AG04450 (cell line): ENCODE data around the gene TMEM229B. TPM values are rescaled to one million over a fixed set of nuclear protein-coding genes. Genes with fewer than 3 reads are reported as not detected.

Source experiments
- CTCF ChIA-PET: fragments of 300-600, 350-600 bp; formaldehyde crosslinking; extraction: SDS; loops from one replicate; lab custom pipeline; 2022; ENCODE audit warnings: antibody characterized with exemption, inconsistent platforms; lab: Charles Lee
- POLR2A ChIA-PET: fragments of 350-600 bp; formaldehyde crosslinking; extraction: SDS; loops from one replicate; lab custom pipeline; 2021; ENCODE audit warnings: antibody characterized with exemption, inconsistent platforms; lab: Yijun Ruan, JAX
- DNase-seq: peaks from one replicate; pipeline ENCODE4 v3.0.0-alpha.2; 2011; ENCODE audit warnings: low read depth, low spot score
- H3K27ac ChIP-seq: one replicate; pipeline ENCODE4 v1.5.1; 2012; ENCODE audit warnings: low read depth, low read length, control low read depth
- H3K27me3 ChIP-seq: one replicate; pipeline ENCODE4 v1.6.0; 2012; ENCODE audit warnings: low read length; ENCODE audit not compliant: control insufficient read depth, insufficient read depth
- H3K4me3 ChIP-seq: 2 replicates; pipeline ENCODE4 v1.5.1; 2011; ENCODE audit warnings: mild to moderate bottlenecking, low read depth, low read length, control low read depth
- H3K9me3 ChIP-seq: 2 replicates; pipeline ENCODE4 v1.5.1; 2012; ENCODE audit warnings: low read length; ENCODE audit not compliant: control insufficient read depth, insufficient read depth
- CTCF ChIP-seq: IDR thresholded peaks from 2 replicates; pipeline ENCODE4 v1.5.1; 2011; ENCODE audit warnings: low read depth, low read length, control low read depth, inconsistent platforms
- polyA plus RNA-seq: library from polyadenylated mRNA; depleted of rRNA; stranded (reverse); fragments of >200 nt; gene quantifications from 2 replicates; pipeline ENCODE4 v1.2.3, GENCODE V29; 2011

The TMEM229B gene
- polyA plus RNA-seq, 1 experiment: 0.07 TPM

GRCh38 chr14:67449096-67449495 lies 39.4 kb downstream of the TMEM229B start:
- CTCF ChIA-PET: interaction anchor here (1.0 kb wide), 1 partner anchor 122 kb away, joined by 3 read pairs; no protein-coding TSS in a partner anchor
- no peak for DNase-seq
- TF ChIP-seq CTCF: no peak
- Histone ChIP-seq H3K4me3 (no peak overlapping the region), H3K27me3 (peaks cover 22% of the 10 kb centered on the region), H3K9me3 (no peaks in the 10 kb centered on the region), H3K27ac (no peak overlapping the region)
- POLR2A ChIA-PET: no interaction called here

GRCh38 chr14:67447033-67447381 lies 41.5 kb downstream of the TMEM229B start:
- no peak overlapping the region for H3K27ac ChIP-seq
- no peak overlapping the region for H3K4me3 ChIP-seq
- ChIA-PET POLR2A (interaction anchor here (1.0 kb wide), 1 partner anchor 11 kb away, joined by 3 read pairs; no protein-coding TSS in a partner anchor), CTCF (interaction anchor here (0.7 to 2.0 kb wide), 2 partner anchors 15 to 20 kb away, joined by 3 to 6 read pairs; no protein-coding TSS in a partner anchor)
- TF ChIP-seq CTCF: no peak
- no peak for DNase-seq
- H3K27me3 ChIP-seq: peaks cover 11% of the 10 kb centered on the region
- H3K9me3 ChIP-seq: no peaks in the 10 kb centered on the region

GRCh38 chr14:67446371-67447032 lies 42.0 kb downstream of the TMEM229B start:
- Histone ChIP-seq H3K27ac (no peak overlapping the region), H3K9me3 (no peaks in the 10 kb centered on the region), H3K27me3 (peaks cover 11% of the 10 kb centered on the region), H3K4me3 (no peak overlapping the region)
- DNase-seq: no peak
- ChIA-PET POLR2A (no interaction called here), CTCF (interaction anchor here (0.7 to 2.0 kb wide), 2 partner anchors 16 to 19 kb away, joined by 3 to 6 read pairs; no protein-coding TSS in a partner anchor)
- TF ChIP-seq CTCF: no peak

- H3K27ac ChIP-seq: no peak overlapping the region
- DNase-seq: no peak
- no peaks in the 10 kb centered on the region for H3K9me3 ChIP-seq
- POLR2A ChIA-PET: no interaction called here
- no peak for TF ChIP-seq CTCF
- H3K4me3 ChIP-seq: no peak overlapping the region
- CTCF ChIA-PET: interaction anchor here (1.2 to 2.3 kb wide), 2 partner anchors 17 to 20 kb away, joined by 4 to 8 read pairs; no protein-coding TSS in a partner anchor
- H3K27me3 ChIP-seq: peaks cover 14% of the 10 kb centered on the region
Measured at GRCh38 chr14:67444395-67444794, 44.1 kb downstream of the TMEM229B start.
